GM10266 (cell line): ENCODE data around the gene TET3.

Experiments
- DNase-seq: peaks from one replicate; pipeline ENCODE4 v3.0.0; 2012; ENCODE audit errors: extremely low spot score
- CTCF ChIP-seq: IDR thresholded peaks from 2 replicates; pipeline ENCODE4 v1.5.1; 2012; ENCODE audit warnings: mild to moderate bottlenecking, low read depth; ENCODE audit not compliant: control insufficient read depth, insufficient read depth; ENCODE audit errors: missing control alignments

TET3 gene

GRCh38 chr2:74027496-74027895 is 42.8 kb downstream of the TET3 start:
- no peak for TF ChIP-seq CTCF
- DNase-seq = no peak

GRCh38 chr2:74028290-74028689 is 43.6 kb downstream of the TET3 start:
- no peak for TF ChIP-seq CTCF
- no peak for DNase-seq

DNA sequence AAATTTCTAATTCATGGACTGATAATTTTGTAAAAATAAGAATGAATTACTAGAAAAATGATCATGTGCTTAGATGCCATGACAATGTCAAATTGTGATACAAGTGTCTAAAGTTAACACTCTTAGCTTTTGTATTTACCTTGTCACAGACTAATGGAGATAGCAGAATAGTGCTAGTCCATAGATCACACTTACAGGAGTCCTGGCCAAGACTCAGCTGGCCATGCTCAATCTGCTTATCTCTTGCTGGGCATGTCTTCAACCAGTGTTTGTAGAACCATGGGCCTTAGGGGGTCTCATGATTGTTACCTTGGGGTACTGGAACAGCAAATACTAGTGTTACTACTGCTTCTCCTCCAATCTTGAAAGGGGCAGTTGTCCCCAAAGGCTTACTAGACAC is 44.0 kb downstream of the TET3 start:
- no peak for DNase-seq
- TF ChIP-seq CTCF = no peak

DNA sequence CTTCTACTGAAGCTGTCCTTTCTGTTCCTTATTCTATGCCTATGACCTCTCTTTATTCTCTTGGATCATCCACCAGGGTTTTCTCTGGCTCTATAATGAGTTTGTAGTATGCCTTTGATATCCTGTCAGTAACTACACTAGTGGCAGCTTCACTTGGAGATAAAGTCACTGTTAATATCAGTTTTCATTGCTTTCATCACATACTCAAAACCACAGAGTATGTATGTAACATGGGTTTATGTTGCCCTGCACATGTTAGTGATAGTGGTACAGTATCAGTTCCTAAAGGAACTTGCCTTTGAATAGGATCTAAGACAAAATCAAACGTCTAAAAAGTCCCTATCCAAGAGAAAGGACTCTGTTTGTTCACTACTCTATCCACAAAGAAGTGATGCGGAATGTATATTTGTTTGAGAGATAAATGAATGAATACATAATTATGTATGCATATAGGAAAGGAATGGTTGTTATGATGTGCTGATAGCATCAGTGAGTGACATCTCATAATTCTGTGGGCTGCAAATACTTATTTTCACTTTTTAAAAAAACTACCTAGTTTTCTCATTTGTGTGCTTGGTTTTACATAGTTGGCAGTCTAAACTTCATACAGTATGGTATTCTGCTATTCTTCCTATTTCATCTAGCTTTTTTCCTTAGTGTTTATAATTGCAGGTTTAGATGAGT is 45.1 kb downstream of the TET3 start:
- no peak for TF ChIP-seq CTCF
- no peak for DNase-seq

DNA sequence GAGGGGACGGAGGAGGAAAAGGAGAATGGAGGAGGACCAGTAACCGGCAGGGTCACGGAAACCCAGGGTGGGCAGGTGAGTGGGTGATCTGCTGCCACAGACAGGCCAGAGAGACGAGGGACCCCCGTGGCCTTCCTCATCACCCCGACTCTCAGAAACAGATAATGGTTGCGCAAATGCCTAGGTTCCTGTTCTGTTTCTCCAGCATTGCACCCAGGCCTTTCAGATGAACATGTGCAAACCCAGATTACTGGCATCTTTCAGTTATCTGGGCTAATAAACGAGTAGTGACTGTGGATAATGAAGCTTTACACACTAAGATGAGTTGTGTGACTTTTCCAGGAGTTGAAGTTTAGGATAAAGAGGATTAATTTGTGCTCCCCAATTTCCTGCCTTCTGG is 46.5 kb downstream of the TET3 start:
- DNase-seq = no peak

GRCh38 chr2:74031959-74032287 is 47.2 kb downstream of the TET3 start:
- no peak for DNase-seq
- TF ChIP-seq CTCF = no peak

More for the DNA sequence above, 46.5 kb downstream of the TET3 start:
- no peak for TF ChIP-seq CTCF

DNA sequence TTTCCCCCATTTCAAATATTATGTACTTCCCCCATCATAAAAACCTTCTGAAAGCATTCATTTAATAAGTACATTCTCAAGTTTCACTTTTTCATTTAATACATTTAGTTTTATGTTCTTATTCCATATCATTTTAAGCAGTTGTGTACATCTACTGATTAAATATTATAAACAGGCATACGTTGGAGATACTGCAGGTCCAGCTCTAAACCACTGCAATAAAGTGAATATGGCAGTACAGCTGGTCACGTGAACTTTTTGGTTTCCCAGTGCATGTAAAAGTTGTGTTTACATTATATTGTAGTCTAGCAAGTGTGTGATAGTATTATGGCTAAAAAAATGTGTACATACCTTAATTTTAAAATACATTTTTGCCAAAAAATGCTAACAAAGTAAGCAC is 48.7 kb downstream of the TET3 start:
- no peak for TF ChIP-seq CTCF
- DNase-seq = no peak
